ENCODE results near the gene CALHM3. TPM values are rescaled to one million over a fixed set of nuclear protein-coding genes. Genes with fewer than 3 reads are reported as not detected.
"Not testable (repeated sequence)": the region's sequence is repeated elsewhere in the genome, so short reads cannot be mapped to it uniquely, and the experiment has no call there.

CALHM3 gene
- polyA plus RNA-seq, 1 donor from 2014 or later = not detected

DNA sequence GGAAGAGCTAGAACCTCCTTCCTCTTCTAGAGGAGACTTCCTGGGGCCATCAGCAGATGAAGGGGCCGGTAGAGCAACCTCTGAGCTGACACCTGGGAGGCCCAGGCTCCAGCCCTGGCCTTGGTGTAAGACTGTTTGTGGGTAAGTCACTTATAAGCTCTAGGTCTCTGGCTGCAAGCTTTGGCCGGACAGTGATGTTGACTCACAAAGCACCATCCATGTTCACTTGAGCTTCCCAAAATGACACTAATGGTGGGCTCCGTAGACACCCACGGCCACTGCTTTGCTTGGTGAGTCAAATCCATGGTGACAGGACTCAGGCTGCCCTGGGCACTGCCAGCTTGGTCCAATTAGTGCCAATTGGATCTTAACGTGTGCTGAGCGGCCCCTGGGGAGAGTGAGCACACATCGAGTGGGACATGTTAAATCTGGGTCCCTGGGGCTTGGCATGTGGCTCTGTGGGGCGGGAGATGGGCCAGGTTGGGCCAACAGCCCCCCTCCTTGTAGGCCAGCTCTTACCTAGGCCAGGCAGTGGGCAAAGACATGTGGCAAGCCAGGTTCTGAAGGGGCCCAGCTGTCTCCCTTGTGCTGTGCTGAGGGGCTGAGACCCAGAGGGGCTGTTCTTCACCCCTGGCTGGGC is 31.1 kb upstream of the CALHM3 start:
- H3K9me3 Mint-ChIP-seq = no peaks in the 10 kb centered on the region
- H3K4me3 Mint-ChIP-seq = no peak overlapping the region
- H3K4me1 Mint-ChIP-seq = peaks cover 0 to under 1% (median under 1%) of the 10 kb centered on the region in 3 donors
- H3K27ac Mint-ChIP-seq = no peak overlapping the region
- no peaks in the 10 kb centered on the region for H3K36me3 Mint-ChIP-seq
- H3K27me3 Mint-ChIP-seq = peaks cover 24% of the 10 kb centered on the region

DNA sequence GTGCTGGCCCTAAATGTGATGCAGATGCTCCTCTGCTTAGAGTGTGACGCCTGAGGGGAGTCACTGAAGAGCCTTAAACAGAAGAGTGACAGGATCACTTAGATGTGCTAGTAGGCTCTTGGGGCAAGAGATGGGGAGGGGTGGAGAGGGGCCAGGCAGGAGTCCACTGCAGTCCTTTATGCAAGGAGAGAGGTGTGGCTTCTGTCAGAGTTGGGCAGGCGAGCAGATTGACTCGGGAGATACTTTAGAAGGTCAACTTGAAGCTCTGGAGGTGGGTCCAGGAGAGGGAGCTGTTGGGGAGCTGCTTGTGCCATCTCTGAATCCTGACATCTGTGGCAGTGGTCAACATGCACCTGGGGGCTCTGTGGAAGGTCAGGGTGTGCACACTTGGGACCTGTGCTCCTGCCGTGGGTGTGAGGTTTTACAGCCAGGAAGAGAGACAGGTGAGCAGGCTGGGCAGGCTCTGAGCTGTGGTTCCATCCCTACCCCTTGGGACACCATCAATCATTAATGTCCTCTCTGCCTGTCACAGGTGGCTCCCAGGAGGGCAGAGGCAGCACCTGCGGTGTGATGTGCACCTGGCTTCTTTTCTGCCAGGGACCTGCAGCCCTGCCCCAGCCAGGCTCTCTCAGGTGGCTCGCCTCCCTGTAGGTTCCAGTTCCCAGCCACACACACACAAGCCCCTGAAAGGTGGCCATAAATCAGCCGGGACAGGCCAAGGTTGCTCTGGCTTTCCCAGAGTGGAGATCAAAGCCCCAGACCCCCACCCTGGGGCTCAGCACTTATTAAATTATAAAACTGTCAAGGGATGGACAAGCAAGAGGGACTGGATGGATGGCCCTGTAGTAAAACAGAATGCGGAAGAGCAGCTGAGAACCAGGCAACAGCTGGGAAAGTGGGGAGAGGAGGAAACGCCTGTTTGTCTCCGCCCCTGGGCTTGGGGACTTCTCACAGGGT is 28.5 kb upstream of the CALHM3 start:
- Mint-ChIP-seq H3K9me3 (no peaks in the 10 kb centered on the region), H3K4me3 (no peak overlapping the region), H3K36me3 (no peaks in the 10 kb centered on the region), H3K4me1 (peaks cover 0 to 3% (median 0%) of the 10 kb centered on the region in 3 donors), H3K27ac (no peak overlapping the region), H3K27me3 (peaks cover 34% of the 10 kb centered on the region)

DNA sequence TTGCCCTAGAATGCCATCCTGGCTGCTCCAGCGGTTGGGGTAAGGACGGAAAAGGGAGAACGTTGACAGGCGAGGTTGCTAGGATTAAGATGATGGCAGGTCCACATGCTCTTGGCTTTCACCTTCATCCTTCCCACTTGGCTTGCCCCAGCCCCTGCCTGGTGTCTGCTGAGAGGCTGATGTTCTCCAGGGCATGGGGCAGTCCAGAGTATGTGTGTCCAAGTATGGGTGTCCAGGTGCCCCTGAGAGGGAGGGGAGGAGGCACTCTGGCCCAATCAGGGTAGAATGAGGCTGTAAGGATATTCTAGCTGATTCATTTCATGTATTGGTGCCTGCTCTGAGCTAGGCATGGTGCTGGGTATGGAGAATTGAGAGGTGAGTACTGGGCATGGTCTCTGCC is 27.0 kb upstream of the CALHM3 start:
- Mint-ChIP-seq H3K9me3 (no peaks in the 10 kb centered on the region), H3K4me3 (no peak overlapping the region), H3K4me1 (peaks cover 0 to 3% (median 0%) of the 10 kb centered on the region in 3 donors), H3K27ac (no peak overlapping the region), H3K27me3 (peaks cover 33% of the 10 kb centered on the region), H3K36me3 (no peaks in the 10 kb centered on the region)

DNA sequence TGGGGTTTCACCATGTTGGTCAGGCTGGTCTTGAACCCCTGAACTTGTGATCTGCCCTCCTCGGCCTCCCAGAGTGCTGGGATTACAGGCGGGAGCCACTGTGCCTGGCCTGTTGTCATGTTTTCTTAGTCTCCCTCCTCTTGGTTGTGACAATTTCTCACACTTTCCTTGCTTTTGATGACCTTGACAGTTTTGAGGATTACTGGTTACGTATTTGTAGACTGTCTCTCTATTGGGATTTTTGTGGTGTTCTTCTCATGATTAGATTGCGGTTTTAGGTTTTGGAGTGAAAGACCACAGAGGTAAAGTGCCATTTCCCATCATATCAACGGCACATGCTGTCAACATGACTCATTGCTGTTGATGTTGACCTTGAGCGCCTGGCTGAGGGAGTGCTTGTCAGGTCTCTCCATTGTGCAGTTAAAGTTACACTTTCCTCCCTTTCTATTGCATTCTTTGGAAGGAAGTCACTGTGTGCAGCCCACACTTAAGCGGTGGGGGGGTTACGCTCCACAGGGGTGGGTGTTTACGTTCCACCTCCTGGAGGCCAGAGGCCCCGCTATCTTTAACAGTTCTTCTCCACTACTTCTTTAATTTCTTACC is 25.2 kb upstream of the CALHM3 start:
- H3K36me3 Mint-ChIP-seq = no peaks in the 10 kb centered on the region
- no peak overlapping the region for H3K4me3 Mint-ChIP-seq
- no peak overlapping the region for H3K27ac Mint-ChIP-seq

DNA sequence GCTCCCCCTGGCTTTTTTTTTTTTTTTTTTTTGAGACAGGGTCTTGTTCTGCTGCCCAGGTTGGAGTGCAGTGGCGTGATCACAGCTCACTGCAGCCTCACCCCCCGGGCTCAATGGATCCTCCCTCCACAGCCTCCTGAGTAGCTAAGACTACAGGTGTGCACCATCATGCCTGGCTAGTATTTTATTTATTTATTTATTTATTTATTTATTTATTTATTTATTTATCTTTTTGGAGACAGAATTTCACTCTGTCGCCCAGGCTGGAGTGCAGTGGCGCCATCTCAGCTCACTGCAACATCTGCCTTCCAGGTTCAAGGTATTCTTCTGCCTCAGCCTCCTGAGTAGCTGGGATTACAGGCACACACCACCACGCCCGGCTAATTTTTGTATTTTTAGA is 24.7 kb upstream of the CALHM3 start:
- H3K4me3 Mint-ChIP-seq, H3K36me3 Mint-ChIP-seq, H3K4me1 Mint-ChIP-seq, H3K27ac Mint-ChIP-seq, H3K9me3 Mint-ChIP-seq: not testable (repeated sequence)
- peaks cover 48% of the 10 kb centered on the region for H3K27me3 Mint-ChIP-seq

More for the DNA sequence above, 25.2 kb upstream of the CALHM3 start:
- Mint-ChIP-seq H3K27me3 (peaks cover 46% of the 10 kb centered on the region), H3K9me3 (no peaks in the 10 kb centered on the region), H3K4me1 (peaks cover 0 to 3% (median 0%) of the 10 kb centered on the region in 3 donors)

DNA sequence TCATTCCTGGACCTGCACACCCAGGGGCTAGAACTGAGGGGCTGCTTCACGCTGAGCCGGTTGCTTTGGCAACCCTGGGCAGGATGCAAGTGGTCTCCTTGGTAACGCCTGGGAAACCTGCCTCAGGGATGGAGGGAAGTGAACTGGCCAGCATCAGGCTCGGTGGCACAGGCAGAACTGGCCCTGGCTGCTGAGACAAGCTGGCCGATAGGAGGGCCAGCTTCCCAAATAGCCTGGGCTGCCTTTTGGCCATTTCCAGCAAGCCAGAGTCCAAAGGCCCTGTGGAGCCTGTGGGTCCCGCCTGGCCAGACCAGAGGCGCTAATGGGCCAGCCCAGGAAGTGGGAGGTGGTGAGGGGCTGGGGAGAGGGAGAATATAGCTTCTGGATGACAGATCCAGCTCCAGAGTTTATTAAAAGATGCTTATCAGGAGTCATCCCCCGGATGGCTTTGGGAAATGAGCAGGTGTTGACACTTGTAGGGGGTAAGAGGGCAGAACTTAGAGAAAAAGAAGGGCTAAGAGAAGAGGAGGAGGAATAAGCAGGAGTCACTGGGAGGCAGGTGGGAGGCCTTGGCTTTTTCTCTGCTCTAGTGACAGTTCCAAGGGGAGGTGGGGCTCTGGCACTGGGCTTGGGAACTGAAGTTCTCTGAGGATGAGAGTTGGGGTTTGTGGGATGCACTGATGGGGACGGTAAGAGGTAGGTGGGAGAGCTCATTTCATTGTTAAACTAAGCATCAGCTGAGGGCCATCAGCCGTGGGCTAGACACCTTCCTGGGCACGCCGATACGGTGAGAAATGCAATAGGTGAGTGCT is 24.0 kb upstream of the CALHM3 start:
- no peak overlapping the region for H3K27ac Mint-ChIP-seq
- H3K4me3 Mint-ChIP-seq = no peak overlapping the region
- no peaks in the 10 kb centered on the region for H3K36me3 Mint-ChIP-seq
- peaks cover 0 to 3% (median 0%) of the 10 kb centered on the region in 3 donors for H3K4me1 Mint-ChIP-seq
- H3K9me3 Mint-ChIP-seq = no peaks in the 10 kb centered on the region
- H3K27me3 Mint-ChIP-seq = peaks cover 48% of the 10 kb centered on the region

DNA sequence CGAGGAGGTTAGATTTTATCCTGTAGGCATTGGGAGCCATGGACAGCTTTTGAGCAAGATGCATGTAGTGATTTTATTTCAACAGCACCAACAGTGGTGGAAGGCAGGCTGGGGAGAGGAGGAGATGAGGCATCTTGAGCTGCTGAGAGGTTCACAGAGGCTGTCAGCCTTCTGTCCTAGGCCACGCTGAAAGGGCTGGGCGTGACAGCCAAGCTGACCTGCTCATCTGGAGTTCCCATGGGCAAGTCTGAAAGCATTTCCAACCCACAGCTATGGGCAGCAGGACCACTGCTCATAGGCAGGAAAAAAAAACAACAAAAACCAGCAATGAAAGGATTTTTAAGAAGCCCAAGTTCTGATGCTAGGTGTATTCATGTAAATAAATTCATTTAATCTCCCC is 22.1 kb upstream of the CALHM3 start:
- H3K36me3 Mint-ChIP-seq = peaks cover 4% of the 10 kb centered on the region
- peaks cover 0 to 3% (median 0%) of the 10 kb centered on the region in 3 donors for H3K4me1 Mint-ChIP-seq
- H3K27me3 Mint-ChIP-seq = peaks cover 43% of the 10 kb centered on the region

DNA sequence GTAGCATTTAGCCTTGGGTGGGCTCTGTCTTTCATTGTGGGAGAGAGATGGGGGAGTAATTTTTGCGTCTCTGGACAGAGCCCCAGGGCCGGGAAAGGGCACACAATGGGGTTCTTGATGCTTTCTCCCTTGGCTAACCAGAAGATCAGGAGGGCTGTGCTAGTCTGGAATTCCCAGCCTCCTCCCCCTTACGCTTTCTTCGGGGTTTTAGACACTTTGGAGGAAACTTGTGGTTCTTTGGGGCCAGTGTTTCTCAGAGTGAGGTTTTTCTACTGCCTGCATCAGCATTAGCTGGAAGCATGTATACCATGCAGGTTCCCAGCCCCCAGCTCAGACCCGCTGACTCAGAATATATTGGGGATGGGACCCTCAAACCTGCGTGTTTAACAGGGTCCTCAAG is 21.4 kb upstream of the CALHM3 start:
- Mint-ChIP-seq H3K4me3 (no peak overlapping the region), H3K9me3 (no peaks in the 10 kb centered on the region), H3K27me3 (peaks cover 40% of the 10 kb centered on the region), H3K4me1 (peaks cover 0 to 3% (median 0%) of the 10 kb centered on the region in 3 donors), H3K27ac (no peak overlapping the region), H3K36me3 (peaks cover 4% of the 10 kb centered on the region)

More for the DNA sequence above, 22.1 kb upstream of the CALHM3 start:
- peak overlapping the region in 1 of 3 donors; percentile 82 for H3K27ac Mint-ChIP-seq
- no peak overlapping the region for H3K4me3 Mint-ChIP-seq
- no peaks in the 10 kb centered on the region for H3K9me3 Mint-ChIP-seq

DNA sequence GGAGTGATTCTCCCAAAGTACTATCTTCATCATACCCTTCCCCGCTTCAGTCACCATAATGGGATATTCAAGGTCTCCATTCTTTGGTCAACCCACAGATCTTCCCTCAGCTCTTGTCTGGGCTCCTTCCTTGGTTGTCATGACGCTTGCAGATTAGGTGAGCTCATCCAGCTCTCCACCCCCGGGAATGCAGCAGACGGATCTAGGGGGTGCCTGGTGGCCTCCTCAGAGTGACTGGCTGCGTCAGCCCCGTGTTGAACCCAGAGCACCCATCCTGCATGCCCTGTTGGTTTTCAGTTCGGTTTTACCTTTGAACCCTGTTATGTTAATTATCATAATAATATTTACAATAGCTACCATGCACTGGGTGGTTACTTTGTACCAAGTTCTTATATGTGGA is 20.8 kb upstream of the CALHM3 start:
- Mint-ChIP-seq H3K27me3 (peaks cover 44% of the 10 kb centered on the region), H3K36me3 (peaks cover 4% of the 10 kb centered on the region), H3K4me1 (peaks cover 0 to 3% (median 0%) of the 10 kb centered on the region in 3 donors), H3K27ac (peak overlapping the region in 1 of 3 donors; percentile 95), H3K9me3 (no peaks in the 10 kb centered on the region), H3K4me3 (no peak overlapping the region)

DNA sequence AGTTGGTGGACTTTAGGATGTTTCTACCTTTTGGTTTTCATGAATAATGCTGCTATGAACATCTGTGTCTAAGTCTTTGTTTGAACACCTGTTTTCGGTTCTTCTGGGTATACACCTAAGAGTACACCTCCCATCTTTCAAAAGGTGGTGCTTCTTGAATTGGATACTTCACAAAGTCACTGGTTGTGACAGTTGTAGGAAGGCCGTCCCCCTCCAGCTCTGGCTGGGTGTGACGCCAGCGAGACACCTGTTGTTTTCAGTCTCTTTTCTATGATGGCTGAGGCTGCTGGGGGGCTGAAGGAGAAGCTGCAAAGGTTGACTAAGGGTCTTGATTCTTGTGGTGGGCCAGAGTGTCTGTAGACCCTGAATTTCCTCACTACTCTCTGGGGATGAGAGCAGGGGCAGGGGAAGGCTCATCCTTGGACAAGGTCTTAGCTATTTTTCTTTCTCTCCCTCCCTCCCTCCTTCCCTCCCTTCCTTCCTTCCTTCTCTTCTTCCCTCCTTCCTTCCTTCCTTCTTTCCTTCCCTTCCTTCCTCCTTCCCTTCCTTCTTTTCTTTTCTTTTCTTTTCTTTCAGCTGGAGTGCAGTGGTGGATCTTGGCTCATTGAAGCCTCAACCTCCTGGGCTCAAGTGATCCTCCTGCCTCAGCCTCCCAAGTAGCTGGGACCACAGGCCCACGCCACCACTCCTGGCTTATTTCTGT is 20.0 kb upstream of the CALHM3 start:
- Mint-ChIP-seq H3K27me3 (peaks cover 45% of the 10 kb centered on the region), H3K36me3 (peaks cover 4% of the 10 kb centered on the region), H3K27ac (no peak overlapping the region), H3K4me1 (peaks cover 0 to 3% (median 2%) of the 10 kb centered on the region in 3 donors), H3K4me3 (no peak overlapping the region), H3K9me3 (no peaks in the 10 kb centered on the region)

DNA sequence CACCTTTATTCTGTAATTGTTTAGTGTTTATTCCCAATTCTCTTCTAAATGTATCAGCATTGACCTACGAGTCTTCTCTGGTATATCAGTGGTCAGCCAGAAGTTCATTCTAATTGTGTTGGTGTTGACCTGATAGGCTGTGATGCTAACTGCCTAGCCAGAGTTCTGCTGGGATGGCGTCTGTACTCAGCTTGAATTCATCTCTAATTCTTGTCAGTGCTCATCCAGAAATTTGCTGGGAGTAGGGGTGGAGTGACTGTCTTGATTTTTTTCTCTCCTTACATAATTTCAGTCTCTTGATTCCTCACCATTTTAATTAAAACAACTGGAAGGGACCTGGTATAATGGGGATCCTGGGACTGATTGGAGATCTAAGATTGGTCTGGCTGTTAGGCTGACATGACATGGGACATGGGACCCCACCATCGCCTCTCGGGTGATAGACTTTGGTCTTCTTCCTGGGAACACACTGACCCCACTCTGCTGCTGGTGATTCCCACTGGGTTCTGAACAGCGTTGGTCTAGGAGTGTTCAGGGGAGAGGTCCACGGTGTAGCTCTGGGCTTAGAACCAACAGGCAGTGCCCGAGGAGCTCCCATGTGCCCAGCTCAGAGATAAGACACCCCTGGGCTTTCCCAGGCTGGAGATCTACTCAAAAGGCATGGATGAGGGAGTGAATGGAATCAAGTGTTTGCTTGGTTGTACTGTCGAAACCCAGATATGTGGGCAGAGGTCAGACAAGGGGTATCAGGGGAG is 18.3 kb upstream of the CALHM3 start:
- H3K9me3 Mint-ChIP-seq = no peaks in the 10 kb centered on the region
- H3K4me3 Mint-ChIP-seq = peak overlapping the region in 1 of 4 donors; percentile 2
- peaks cover 6 to 8% (median 7%) of the 10 kb centered on the region in 3 donors for H3K4me1 Mint-ChIP-seq
- no peak overlapping the region for H3K27ac Mint-ChIP-seq
- H3K27me3 Mint-ChIP-seq = peaks cover 49% of the 10 kb centered on the region
- H3K36me3 Mint-ChIP-seq = peaks cover 4% of the 10 kb centered on the region

DNA sequence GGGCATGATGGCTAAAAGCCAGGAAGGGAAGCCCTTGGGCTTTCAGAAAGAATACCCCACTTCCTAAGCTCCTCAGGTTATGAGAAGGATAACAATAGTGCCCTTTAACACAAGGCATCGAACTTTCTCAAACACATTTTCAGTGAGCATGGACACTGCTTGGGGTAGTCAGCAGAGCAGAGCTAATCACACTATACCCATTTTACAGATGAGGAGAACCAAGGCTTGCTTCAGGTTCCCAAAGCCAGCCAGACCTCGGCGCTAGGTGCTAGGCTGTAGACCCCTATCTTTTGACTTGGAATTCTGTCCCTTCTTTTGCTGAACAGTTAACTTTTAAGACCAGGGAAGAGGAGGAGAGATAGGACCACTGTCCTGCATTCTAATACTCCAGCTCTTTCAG is 16.3 kb upstream of the CALHM3 start:
- Mint-ChIP-seq H3K4me1 (peaks cover 14 to 21% (median 18%) of the 10 kb centered on the region in 3 donors), H3K9me3 (no peaks in the 10 kb centered on the region), H3K27ac (peak overlapping the region in 1 of 3 donors; percentile 16), H3K27me3 (peaks cover 40% of the 10 kb centered on the region), H3K36me3 (peaks cover 4% of the 10 kb centered on the region), H3K4me3 (peak overlapping the region in 3 of 4 donors; percentile 73 to 89 (median 75))
